SK-N-MC (cell line): ENCODE data around the gene MARVELD3.
"Not testable (repeated sequence)": the region's sequence is repeated elsewhere in the genome, so short reads cannot be mapped to it uniquely, and the experiment has no call there.

Source experiments
- DNase-seq: peaks from one replicate; pipeline ENCODE4 v3.0.0-alpha.2; 2011; ENCODE audit warnings: low read depth, low spot score
- H3K27ac ChIP-seq: fragments of 200-600 bp; sonication (generic); 2 replicates; pipeline ENCODE4 v1.5.1; 2016; ENCODE audit warnings: mixed run types
- H3K36me3 ChIP-seq: fragments of 200-600 bp; sonication (generic); 2 replicates; pipeline ENCODE4 v1.6.1; 2017; ENCODE audit warnings: antibody characterized with exemption, low read length, mixed read lengths; ENCODE audit not compliant: insufficient read depth
- H3K4me3 ChIP-seq: fragments of 200-600 bp; sonication (generic); 2 replicates; pipeline ENCODE4 v1.5.1; 2016
- H3K9ac ChIP-seq: fragments of 200-600 bp; sonication (generic); 2 replicates; pipeline ENCODE4 v1.8.0; 2017; ENCODE audit warnings: mixed run types, mixed read lengths; ENCODE audit not compliant: insufficient read length
- H3K9me3 ChIP-seq: fragments of 200-600 bp; sonication (generic); 2 replicates; pipeline ENCODE4 v1.6.1; 2017; ENCODE audit warnings: low read depth, mild to moderate bottlenecking, antibody characterized with exemption, low read length, moderate library complexity, mixed read lengths
- EZH2 ChIP-seq: fragments of 200-600 bp; sonication (generic); IDR thresholded peaks from one replicate; pipeline ENCODE4 v1.6.1; 2017; ENCODE audit warnings: antibody characterized with exemption
- FOXP2 ChIP-seq: optimal IDR thresholded peaks from 2 replicates; pipeline ENCODE3; 2011; ENCODE audit warnings: mild to moderate bottlenecking, moderate library complexity; ENCODE audit not compliant: insufficient read depth; ENCODE audit errors: extremely low read length, control extremely low read depth
- POLR2AphosphoS5 ChIP-seq: IDR thresholded peaks from 2 replicates; pipeline ENCODE4 v1.6.1; 2012; ENCODE audit warnings: mild to moderate bottlenecking, low read depth, low read length, borderline replicate concordance

Gene MARVELD3, protein sequence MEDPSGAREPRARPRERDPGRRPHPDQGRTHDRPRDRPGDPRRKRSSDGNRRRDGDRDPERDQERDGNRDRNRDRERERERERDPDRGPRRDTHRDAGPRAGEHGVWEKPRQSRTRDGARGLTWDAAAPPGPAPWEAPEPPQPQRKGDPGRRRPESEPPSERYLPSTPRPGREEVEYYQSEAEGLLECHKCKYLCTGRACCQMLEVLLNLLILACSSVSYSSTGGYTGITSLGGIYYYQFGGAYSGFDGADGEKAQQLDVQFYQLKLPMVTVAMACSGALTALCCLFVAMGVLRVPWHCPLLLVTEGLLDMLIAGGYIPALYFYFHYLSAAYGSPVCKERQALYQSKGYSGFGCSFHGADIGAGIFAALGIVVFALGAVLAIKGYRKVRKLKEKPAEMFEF

DNA sequence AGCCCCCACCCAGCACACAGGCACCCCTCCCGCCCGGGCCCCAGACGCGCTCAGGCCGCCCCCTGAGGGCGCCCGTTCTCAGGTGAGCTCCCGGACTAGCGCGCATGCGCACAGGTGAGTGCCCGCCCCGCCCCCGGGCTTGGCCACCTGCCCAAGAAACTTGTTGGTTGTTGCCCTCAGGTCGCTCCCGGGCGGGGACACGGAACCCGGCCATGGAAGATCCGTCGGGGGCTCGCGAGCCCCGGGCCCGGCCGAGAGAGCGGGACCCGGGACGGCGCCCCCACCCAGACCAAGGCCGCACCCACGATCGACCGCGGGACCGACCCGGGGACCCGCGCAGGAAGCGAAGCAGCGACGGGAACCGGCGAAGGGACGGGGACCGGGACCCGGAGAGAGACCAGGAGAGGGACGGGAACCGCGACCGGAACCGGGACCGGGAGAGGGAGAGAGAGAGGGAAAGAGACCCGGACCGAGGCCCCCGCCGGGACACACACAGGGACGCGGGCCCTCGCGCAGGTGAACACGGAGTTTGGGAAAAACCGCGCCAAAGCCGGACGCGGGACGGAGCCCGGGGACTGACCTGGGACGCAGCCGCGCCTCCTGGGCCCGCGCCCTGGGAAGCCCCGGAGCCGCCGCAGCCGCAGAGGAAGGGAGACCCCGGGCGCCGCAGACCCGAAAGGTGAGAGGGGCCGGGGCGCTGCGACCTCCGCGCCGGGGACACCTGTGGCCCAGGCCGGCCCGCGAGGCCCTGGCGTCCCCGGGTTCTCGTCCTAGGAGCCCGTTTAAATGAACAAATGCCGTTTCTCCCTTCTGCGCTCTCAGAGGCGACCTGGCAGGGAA, at the start of gene MARVELD3:
MARVELD3 (plus strand) TSS at position 167 of the 840 bp plus-strand sequence; CDS start at position 213, 46 bp downstream.
- H3K36me3 ChIP-seq: no peaks in the 10 kb centered on the region
- H3K27ac ChIP-seq: no peak within 1 kb of the TSS
- TF ChIP-seq FOXP2: no peak
- TF ChIP-seq EZH2: no peak
- H3K9ac ChIP-seq: no peak within 1 kb of the TSS
- no peaks in the 10 kb centered on the region for H3K9me3 ChIP-seq
- no peak for DNase-seq
- H3K4me3 ChIP-seq: no peak within 1 kb of the TSS

- Histone ChIP-seq H3K4me3 (no peak within 1 kb of the TSS), H3K9me3 (no peaks in the 10 kb centered on the region), H3K9ac (no peak within 1 kb of the TSS), H3K36me3 (no peaks in the 10 kb centered on the region), H3K27ac (no peak within 1 kb of the TSS)
- DNase-seq: no peak
- no peak for TF ChIP-seq FOXP2
- TF ChIP-seq POLR2AphosphoS5: no peak
- TF ChIP-seq EZH2: no peak
Measured at GRCh38 chr16:71576971-71577370, 49.0 kb upstream of the MARVELD3 start, which contains the start of gene TAT. TAT (minus strand) TSS chr16:71577092; CDS start chr16:71576415, 677 bp downstream.

- not testable (repeated sequence) for H3K9me3 ChIP-seq, H3K36me3 ChIP-seq, H3K27ac ChIP-seq, H3K9ac ChIP-seq, DNase-seq, H3K4me3 ChIP-seq
Measured at GRCh38 chr16:71582553-71582848, 43.5 kb upstream of the MARVELD3 start.

- no peak overlapping the region for H3K27ac ChIP-seq
- no peak overlapping the region for H3K9ac ChIP-seq
- no peak overlapping the region for H3K4me3 ChIP-seq
- TF ChIP-seq FOXP2 (no peak), EZH2 (no peak), POLR2AphosphoS5 (no peak)
- no peaks in the 10 kb centered on the region for H3K9me3 ChIP-seq
- no peaks in the 10 kb centered on the region for H3K36me3 ChIP-seq
- no peak for DNase-seq
Measured at GRCh38 chr16:71584543-71585317, 41.3 kb upstream of the MARVELD3 start.

- H3K9ac ChIP-seq: no peak overlapping the region
Measured at GRCh38 chr16:71585318-71585703, 40.7 kb upstream of the MARVELD3 start.

GRCh38 chr16:71589334-71589733, 36.6 kb upstream of the MARVELD3 start:
- H3K4me3 ChIP-seq, H3K9me3 ChIP-seq, H3K9ac ChIP-seq, H3K36me3 ChIP-seq, H3K27ac ChIP-seq, DNase-seq: not testable (repeated sequence)

More at GRCh38 chr16:71585318-71585703, 40.7 kb upstream of the MARVELD3 start:
- Histone ChIP-seq H3K27ac (no peak overlapping the region), H3K4me3 (no peak overlapping the region), H3K36me3 (no peaks in the 10 kb centered on the region), H3K9me3 (no peaks in the 10 kb centered on the region)
- DNase-seq: no peak
- no peak for TF ChIP-seq EZH2
- no peak for TF ChIP-seq FOXP2
- no peak for TF ChIP-seq POLR2AphosphoS5

DNA sequence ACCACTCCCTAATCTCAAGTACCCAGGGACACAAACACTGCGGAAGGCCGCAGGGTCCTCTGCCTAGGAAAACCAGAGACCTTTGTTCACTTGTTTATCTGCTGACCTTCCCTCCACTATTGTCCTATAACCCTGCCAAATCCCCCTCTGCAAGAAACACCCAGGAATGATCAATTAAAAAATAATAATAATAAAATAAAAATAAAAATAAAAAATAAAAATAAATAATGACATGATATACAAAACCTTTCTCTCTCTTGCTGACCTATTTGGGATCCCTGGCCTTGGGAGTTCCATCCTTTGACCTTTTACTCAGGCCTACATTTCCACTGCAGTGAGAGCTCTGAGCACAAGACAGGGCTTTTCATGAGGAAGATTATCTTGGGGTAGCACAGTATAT, 35.9 kb upstream of the MARVELD3 start:
- H3K36me3 ChIP-seq, DNase-seq, H3K27ac ChIP-seq, H3K9ac ChIP-seq, H3K9me3 ChIP-seq, H3K4me3 ChIP-seq: not testable (repeated sequence)

GRCh38 chr16:71590584-71590983, 35.4 kb upstream of the MARVELD3 start:
- no peak overlapping the region for H3K27ac ChIP-seq
- H3K9ac ChIP-seq: no peak overlapping the region
- H3K9me3 ChIP-seq: no peaks in the 10 kb centered on the region
- no peak overlapping the region for H3K4me3 ChIP-seq
- TF ChIP-seq EZH2 (no peak), FOXP2 (no peak), POLR2AphosphoS5 (no peak)
- no peaks in the 10 kb centered on the region for H3K36me3 ChIP-seq
- no peak for DNase-seq
